ENCODE measurements around the gene PSMG3. TPM values are rescaled to one million over a fixed set of nuclear protein-coding genes. Genes with fewer than 3 reads are reported as not detected.

PSMG3 gene
- polyA plus RNA-seq, 1 experiment, result 31.1 TPM

GRCh38 chr7:1610678-1611302 lies 41.0 kb upstream of the PSMG3 start:
- CTCF ChIA-PET, result no interaction called here
- DNase-seq (ENCODE audit: low read depth, low spot score), result no peak
- Histone ChIP-seq H3K27me3 (ENCODE audit: control insufficient read depth, insufficient read depth, low read length) (peaks cover 21% of the 10 kb centered on the region), H3K27ac (ENCODE audit: low read depth, low read length) (no peak overlapping the region), H3K9me3 (ENCODE audit: control insufficient read depth, insufficient read depth, low read length) (no peaks in the 10 kb centered on the region; the same call in 1 of the 2 replicates), H3K4me3 (ENCODE audit: low read depth, low read length) (no peak overlapping the region)
- TF ChIP-seq, protein P1, sequence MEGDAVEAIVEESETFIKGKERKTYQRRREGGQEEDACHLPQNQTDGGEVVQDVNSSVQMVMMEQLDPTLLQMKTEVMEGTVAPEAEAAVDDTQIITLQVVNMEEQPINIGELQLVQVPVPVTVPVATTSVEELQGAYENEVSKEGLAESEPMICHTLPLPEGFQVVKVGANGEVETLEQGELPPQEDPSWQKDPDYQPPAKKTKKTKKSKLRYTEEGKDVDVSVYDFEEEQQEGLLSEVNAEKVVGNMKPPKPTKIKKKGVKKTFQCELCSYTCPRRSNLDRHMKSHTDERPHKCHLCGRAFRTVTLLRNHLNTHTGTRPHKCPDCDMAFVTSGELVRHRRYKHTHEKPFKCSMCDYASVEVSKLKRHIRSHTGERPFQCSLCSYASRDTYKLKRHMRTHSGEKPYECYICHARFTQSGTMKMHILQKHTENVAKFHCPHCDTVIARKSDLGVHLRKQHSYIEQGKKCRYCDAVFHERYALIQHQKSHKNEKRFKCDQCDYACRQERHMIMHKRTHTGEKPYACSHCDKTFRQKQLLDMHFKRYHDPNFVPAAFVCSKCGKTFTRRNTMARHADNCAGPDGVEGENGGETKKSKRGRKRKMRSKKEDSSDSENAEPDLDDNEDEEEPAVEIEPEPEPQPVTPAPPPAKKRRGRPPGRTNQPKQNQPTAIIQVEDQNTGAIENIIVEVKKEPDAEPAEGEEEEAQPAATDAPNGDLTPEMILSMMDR (IDR thresholded peaks at IDR 0.05; ENCODE audit: low read depth, low read length), result no peak
- POLR2A ChIA-PET, result no interaction called here

DNA sequence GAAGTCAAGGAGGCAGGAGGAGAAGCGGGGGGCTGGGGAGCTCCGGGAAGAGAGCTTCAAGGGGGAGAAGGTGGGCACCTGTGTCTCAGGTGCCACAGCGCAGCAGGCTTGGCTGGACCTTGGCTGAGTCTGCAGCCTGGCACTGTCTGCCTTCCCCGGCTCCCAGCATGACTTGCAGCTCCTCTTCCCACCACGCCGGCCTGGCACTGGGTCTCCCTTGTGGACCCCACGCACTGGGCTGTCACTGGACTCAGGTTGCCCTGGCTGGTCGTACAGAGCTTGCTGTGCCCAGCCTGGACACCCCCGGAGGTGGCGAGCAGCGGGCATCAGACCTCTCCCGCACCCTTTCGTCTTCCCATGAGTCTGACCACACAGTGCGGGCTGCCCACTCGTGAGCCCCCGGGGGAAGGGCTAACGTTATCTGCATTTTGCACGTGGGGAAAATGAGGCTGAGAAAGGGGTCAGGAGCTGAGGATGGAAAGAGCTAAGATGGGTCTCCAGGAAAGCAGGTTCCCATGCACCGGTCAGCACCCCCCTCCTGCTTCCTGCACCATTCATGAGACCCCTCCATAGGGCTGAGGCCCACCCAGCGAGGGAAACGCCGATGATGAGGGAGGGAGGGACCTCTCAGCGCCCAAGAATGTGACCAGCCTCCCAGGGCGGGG lies 40.3 kb upstream of the PSMG3 start:
- ChIA-PET POLR2A (no interaction called here), CTCF (no interaction called here)
- Histone ChIP-seq H3K4me3 (ENCODE audit: low read depth, low read length) (no peak overlapping the region), H3K9me3 (ENCODE audit: control insufficient read depth, insufficient read depth, low read length) (no peaks in the 10 kb centered on the region; the same call in 1 of the 2 replicates), H3K27ac (ENCODE audit: low read depth, low read length) (no peak overlapping the region), H3K27me3 (ENCODE audit: control insufficient read depth, insufficient read depth, low read length) (peaks cover 23% of the 10 kb centered on the region)
- TF ChIP-seq, protein P1 (IDR thresholded peaks at IDR 0.05; ENCODE audit: low read depth, low read length), result no peak
- DNase-seq (ENCODE audit: low read depth, low spot score), result no peak

GRCh38 chr7:1609023-1609422 lies 39.2 kb upstream of the PSMG3 start:
- peaks cover 28% of the 10 kb centered on the region for H3K27me3 ChIP-seq (ENCODE audit: control insufficient read depth, insufficient read depth, low read length)
- no peak overlapping the region for H3K27ac ChIP-seq (ENCODE audit: low read depth, low read length)
- ChIA-PET POLR2A (no interaction called here), CTCF (no interaction called here)
- no peak overlapping the region for H3K4me3 ChIP-seq (ENCODE audit: low read depth, low read length)
- TF ChIP-seq, protein P1 (IDR thresholded peaks at IDR 0.05; ENCODE audit: low read depth, low read length), result no peak
- H3K9me3 ChIP-seq (ENCODE audit: control insufficient read depth, insufficient read depth, low read length), result no peaks in the 10 kb centered on the region; the same call in 1 of the 2 replicates
- DNase-seq (ENCODE audit: low read depth, low spot score), result no peak

GRCh38 chr7:1608318-1608717 lies 38.5 kb upstream of the PSMG3 start:
- no peak overlapping the region for H3K27ac ChIP-seq (ENCODE audit: low read depth, low read length)
- H3K4me3 ChIP-seq (ENCODE audit: low read depth, low read length), result no peak overlapping the region
- TF ChIP-seq, protein P1 (IDR thresholded peaks at IDR 0.05; ENCODE audit: low read depth, low read length), result no peak
- no peaks in the 10 kb centered on the region for H3K9me3 ChIP-seq (ENCODE audit: control insufficient read depth, insufficient read depth, low read length)
- H3K27me3 ChIP-seq (ENCODE audit: control insufficient read depth, insufficient read depth, low read length), result peaks cover 32% of the 10 kb centered on the region
- ChIA-PET POLR2A (no interaction called here), CTCF (interaction anchor here (0.6 kb wide), 1 partner anchor 17 kb away, joined by 3 read pairs; no protein-coding TSS in a partner anchor)
- no peak for DNase-seq (ENCODE audit: low read depth, low spot score)

- TF ChIP-seq, protein P1 (IDR thresholded peaks at IDR 0.05; ENCODE audit: low read depth, low read length), result no peak
- ChIA-PET CTCF (no interaction called here), POLR2A (no interaction called here)
- H3K9me3 ChIP-seq (ENCODE audit: control insufficient read depth, insufficient read depth, low read length), result no peaks in the 10 kb centered on the region
- no peak overlapping the region for H3K4me3 ChIP-seq (ENCODE audit: low read depth, low read length)
- peaks cover 29% of the 10 kb centered on the region for H3K27me3 ChIP-seq (ENCODE audit: control insufficient read depth, insufficient read depth, low read length)
- no peak for DNase-seq (ENCODE audit: low read depth, low spot score)
- no peak overlapping the region for H3K27ac ChIP-seq (ENCODE audit: low read depth, low read length)
Observed at GRCh38 chr7:1607696-1608095, 37.9 kb upstream of the PSMG3 start.

Data from AG04450 (cell line).